Astrocyte of the hippocampus (primary cell): ENCODE data around the gene SLC10A7.

Experiments used
- DNase-seq: peaks from one replicate; pipeline ENCODE4 v3.0.0; 2011; ENCODE audit warnings: low read depth, low spot score

The SLC10A7 gene

DNA sequence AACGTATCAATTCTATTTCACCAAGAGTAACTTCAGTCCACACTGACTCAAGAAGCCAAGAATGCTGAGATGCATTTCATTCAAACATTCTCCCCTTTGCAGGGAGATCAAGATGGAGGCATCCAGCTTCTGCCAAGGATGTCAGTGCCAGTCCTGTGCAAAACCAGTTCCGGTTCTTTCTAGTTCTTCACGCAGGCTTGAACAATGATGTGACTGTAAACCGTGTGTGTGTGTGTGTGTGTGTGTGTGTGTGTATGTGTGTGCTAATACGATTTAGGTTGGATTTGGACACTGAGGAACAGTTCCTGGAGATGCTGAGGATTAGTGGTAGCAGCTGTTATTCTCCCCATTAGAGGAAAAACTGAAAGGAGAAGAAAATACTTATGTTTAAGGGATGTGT, 307.5 kb downstream of the SLC10A7 start, which contains the start of gene REELD1:
TSS of gene REELD1 (plus strand) at position 301 of the 400 bp plus-strand sequence. CDS start 2,415 bp downstream, outside the sequence.
- DNase-seq: no peak

GRCh38 chr4:146212781-146213180, 309.0 kb downstream of the SLC10A7 start:
- DNase-seq: peak; percentile 70

DNA sequence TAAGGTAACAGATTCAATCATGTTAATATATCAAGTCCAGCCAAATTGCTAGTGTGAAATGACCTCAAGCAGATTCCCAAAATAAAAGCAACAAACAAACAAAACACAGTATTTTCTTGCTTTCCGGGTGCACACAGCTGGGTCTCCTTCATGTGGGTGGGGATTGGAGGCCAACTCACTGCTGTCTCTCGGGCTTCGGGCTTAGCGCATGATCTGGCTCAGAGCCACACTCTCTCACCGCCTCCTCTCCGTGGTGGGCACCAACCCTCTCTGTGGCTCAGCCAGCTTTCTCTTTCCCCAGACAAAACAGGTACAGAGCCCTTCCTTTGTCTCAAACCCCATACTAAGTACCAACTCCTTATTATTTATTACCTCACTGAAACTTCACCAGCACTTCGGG, 310.3 kb downstream of the SLC10A7 start:
- no peak for DNase-seq

DNA sequence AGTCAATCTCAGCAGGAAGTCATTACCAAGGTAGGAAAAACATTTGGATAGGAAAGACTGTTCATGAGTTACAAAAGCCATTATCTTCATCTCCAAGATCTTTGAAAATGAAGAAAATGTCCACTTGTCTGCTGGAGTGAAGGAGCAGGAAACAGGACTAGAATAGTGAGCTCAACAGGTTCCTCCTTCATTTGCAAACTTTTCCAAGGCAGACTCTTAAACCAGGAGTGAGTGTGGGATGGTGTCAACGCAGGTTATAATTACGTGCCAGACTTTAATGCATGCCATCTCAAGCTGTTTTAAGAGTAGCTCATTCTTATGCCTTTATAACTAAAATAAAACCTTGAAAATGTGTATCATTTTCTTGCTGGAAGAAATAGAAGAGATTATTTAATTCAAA, 310.9 kb downstream of the SLC10A7 start:
- DNase-seq: no peak

DNA sequence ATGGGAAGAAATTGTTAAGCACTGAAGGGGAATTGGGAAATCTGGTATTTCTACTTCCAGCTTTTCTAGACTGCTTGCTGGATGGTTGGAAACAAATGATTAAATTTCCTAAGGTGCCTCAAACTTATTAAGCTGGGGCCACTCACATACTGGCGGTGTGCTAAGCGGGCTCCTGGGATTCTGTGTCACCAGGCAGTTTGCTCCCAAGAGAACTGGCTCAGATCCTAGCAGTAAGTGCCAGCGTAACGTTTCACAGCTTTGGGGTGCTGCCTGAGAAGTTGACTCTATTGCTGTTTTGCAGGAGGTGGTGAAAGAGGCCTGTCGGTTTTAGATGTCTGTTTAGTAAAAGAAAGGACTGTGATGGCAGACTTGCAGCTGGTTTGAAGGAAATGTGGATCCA, 314.3 kb downstream of the SLC10A7 start:
- no peak for DNase-seq
